GM12891 (cell line): ENCODE data around the gene UCHL5.

Experiments
- POLR2A ChIP-seq: IDR thresholded peaks from 2 replicates; pipeline ENCODE4 v1.6.1; 2011; ENCODE audit warnings: low read depth, low read length, control low read depth
- POLR2AphosphoS5 ChIP-seq: IDR thresholded peaks from 2 replicates; pipeline ENCODE4 v1.6.1; 2011; ENCODE audit warnings: low read depth, low read length, control low read depth
- POU2F2 ChIP-seq: IDR thresholded peaks from 2 replicates; pipeline ENCODE4 v1.6.1; 2011; ENCODE audit warnings: low read depth, mild to moderate bottlenecking, control low read depth, low read length, moderate library complexity
- TAF1 ChIP-seq: IDR thresholded peaks from 2 replicates; pipeline ENCODE4 v1.6.1; 2011; ENCODE audit warnings: low read depth, low read length, control low read depth

DNA sequence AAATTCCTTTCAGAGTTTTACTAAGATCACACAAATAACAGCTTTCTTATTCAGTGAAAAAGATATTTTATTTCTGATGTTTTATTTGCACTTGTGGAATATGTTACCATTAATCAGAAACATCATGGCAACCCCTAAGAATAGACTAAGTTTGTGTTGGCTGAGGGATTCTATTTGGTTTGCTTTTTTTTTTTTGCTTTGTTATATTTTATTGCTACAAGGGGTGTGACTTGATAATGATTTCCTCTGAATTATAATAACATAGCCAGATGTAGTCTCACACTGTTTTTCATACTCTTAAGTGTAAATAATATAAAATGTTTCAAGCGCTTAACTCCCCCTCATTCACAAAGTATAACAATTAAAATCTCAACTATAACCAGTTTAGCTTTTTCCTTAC, 26.1 kb upstream of the UCHL5 start:
- TF ChIP-seq POLR2A (no peak), POLR2AphosphoS5 (no peak), TAF1 (no peak), POU2F2 (no peak)
